ENCODE results near the gene FAM169A.
"Not testable (repeated sequence)": the region's sequence is repeated elsewhere in the genome, so short reads cannot be mapped to it uniquely, and the experiment has no call there.

Gene FAM169A

GRCh38 chr5:74865804-74866595 is at the start of gene FAM169A:
Gene FAM169A (minus strand): TSS chr5:74866387. CDS start chr5:74841676, 24,711 bp downstream.
- peak; percentile 35 for DNase-seq (ENCODE audit: low spot score)

DNA sequence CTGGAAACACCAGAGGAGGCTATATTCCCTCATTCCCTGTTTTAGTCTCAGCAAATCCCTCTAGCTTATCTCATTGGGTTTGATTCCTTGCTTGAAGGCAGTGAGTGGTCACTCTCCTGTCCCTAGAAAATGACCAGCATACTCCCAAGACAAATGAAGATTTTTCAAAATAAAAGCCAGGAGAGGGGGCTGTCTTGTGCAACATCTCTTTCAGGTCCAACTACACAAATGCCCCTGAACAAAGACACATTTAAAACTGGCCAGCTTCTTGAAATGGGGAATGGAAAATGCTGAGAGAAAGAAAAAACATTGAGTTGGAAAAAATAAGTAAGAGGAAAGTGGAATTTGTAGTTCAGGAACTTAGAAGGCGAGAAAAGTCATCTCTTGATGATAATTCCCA is 49.3 kb upstream of the FAM169A start:
- DNase-seq (ENCODE audit: low spot score), result no peak

DNA sequence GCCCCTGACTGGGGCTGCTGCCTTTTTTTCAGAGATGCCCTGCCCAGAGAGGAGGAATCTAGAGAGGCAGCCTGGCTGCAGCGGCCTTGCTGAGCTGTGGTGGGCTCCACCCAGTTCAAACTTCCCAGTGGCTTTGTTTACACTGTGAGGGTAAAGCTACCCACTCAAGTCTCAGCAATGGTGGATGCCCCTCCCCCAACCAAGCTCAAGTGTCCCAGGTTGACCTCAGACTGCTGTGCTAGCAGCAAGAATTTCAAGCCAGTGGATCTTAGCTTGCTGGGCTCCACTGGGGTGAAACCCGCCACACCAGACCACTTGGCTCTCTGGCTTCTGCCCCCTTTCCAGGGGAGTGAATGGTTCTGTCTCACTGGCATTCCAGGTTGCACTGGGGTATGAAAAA is 45.2 kb upstream of the FAM169A start:
- DNase-seq (ENCODE audit: low spot score), result not testable (repeated sequence)

- not testable (repeated sequence) for DNase-seq (ENCODE audit: low spot score)
These were observed 43.7 kb upstream of the FAM169A start for GRCh38 chr5:74909888-74910287.

DNA sequence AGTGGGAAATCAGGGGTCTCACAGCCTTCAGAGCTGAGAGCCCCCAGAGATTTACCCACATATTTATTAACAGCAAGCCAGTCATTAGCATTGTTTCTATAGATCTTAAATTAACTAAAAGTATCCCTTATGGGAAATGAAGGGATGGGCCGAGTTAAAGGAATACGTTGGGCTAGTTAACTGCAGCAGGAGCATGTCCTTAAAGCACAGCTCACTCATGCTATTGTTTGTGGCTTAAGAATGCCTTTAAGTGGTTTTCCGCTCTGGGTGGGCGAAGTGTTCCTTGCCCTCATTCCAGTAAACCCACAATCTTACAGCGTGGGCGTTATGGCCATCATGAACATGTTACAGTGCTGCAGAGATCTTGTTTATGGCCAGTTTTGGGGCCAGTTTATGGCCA is 42.0 kb upstream of the FAM169A start:
- DNase-seq (ENCODE audit: low spot score), result not testable (repeated sequence)

DNA sequence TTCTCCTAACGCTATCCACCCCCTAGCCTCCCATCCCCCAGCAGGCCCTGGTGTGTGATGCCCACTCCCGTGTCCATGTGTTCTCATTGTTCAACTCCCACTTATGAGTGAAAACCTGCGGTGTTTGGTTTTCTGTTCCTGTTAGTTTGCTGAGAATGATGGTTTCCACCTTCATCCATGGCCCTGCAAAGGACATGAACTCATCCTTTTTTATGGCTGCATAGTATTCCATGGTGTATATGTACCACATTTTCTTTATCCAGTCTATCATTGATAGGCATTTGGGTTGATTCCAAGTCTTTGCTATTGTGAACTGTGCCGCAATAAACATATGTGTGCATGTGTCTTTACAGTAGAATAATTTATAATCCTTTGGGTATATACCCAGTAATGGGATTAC is 38.5 kb upstream of the FAM169A start:
- DNase-seq (ENCODE audit: low spot score), result not testable (repeated sequence)

GRCh38 chr5:74903165-74903787 is 37.1 kb upstream of the FAM169A start:
- no peak for DNase-seq (ENCODE audit: low spot score)

DNA sequence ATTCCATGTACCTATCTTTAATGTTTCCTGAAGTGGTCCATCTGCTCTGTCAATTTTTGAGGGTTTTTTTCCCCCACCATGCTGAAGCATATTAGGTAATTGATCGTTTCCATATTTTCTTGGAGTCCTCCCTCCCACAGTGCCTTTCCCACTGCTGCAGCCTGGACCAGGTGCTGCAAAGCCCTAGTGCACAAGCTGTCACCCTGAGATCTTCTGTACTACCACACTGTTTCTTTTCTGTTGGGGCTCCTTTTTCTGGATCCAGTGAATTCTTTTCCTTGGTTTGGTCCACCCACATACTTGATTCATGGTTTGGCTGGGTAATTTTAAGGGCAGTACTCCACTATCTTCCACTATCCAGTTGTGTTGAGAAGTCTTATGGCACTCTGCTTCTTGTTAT is 30.9 kb upstream of the FAM169A start:
- DNase-seq (ENCODE audit: low spot score), result no peak

DNA sequence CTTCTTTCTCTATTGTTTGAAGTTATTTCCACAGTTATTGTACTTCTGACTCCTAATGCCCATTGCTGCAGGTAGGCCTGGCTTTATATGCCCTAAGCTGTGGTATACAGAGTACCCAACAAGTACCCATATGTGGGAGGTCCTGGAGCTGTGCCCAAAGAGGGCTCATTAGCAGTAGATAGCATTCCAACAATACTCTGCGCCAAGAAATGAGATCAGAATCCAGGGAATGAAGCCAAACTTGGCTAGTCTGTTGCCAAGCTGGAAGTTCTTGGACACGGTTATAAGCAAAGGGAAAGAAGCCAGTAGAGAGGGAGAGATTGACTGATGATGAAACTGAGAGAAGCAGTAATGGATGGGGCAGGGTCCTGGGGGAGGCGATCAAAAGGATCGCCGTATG is 29.7 kb upstream of the FAM169A start:
- no peak for DNase-seq (ENCODE audit: low spot score)

GRCh38 chr5:74894351-74894750 is 28.2 kb upstream of the FAM169A start:
- DNase-seq (ENCODE audit: low spot score), result no peak

DNA sequence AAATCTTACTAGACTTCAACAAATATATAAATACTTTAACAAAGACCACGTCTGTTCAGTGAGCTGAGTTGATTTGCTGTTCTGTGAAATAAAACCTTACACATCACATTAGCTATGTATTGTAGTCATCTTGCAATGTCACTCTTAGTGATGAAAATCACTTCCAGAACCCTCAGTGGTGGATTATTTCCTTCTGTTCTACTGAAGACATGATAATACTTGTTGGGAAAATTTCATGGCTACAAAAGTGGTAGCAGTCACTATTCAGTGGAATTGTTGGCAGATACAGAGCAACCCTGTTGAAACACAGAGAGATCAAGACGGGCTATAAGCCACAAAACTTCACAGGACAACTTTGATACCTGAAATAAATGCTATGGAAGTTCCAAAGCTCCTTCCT is 26.7 kb upstream of the FAM169A start:
- no peak for DNase-seq (ENCODE audit: low spot score)

DNA sequence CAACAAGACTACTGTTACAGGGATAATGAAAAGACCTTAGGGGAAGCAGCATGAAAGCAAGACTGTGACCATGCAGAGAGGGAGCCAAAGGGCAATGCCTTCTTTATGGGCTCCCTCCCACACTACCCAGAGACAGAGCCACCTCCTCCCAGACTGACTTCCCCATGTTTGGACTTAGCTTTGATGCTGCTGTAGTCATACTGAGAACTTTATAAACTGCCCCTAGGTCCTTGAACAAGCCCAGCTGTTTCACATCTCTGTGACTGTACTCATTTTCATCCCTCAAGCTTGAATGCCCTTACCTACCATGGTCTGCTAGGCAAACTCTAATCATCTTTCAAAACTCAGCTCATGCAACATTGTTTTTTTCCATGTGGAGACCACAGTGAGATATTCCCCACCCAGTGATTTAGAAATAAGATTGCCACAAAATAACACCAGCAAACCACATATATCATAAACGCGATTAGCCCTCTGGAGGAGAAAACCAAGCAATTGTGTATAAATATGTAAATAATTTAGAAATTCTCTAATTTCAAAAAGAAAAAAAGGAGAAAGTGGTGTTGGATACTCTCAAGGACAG is 23.4 kb upstream of the FAM169A start:
- no peak for DNase-seq (ENCODE audit: low spot score)

- no peak for DNase-seq (ENCODE audit: low spot score)
These were observed 21.9 kb upstream of the FAM169A start for GRCh38 chr5:74888117-74888516.

GRCh38 chr5:74885170-74885569 is 19.0 kb upstream of the FAM169A start:
- no peak for DNase-seq (ENCODE audit: low spot score)

GRCh38 chr5:74882379-74883134 is 16.4 kb upstream of the FAM169A start:
- not testable (repeated sequence) for DNase-seq (ENCODE audit: low spot score)

DNA sequence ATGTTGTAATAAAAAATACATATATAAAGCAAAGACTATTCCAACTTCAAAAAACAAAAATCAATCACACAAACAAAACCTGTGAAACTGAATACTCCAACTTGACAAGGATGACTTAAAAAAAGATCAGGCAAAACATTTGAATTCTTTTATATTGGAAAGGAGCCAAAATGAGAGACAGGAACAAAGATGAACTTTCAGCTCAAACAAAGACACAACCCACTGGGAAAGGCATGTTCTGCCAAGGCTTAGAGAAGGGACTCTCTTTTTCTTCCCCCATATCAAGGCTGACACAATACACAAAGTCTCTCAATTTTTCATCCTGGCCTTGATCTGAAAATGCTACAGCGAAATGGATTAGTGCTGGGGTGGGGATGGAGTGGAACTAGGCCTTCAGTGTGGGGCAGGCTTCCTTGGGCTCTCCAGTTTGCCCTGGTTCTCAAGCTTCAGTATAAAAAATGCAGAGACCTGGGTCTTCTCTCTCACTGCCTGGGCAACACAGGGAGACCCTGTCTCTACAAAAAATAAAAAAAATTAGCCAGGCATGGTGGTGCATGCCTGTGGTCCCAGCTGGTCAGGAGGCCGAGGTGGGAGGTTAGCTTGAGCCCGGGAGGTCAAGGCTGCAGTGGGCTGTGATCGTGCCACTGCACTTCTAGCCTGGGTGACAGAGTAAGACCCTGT is 11.6 kb upstream of the FAM169A start:
- no peak for DNase-seq (ENCODE audit: low spot score)

DNA sequence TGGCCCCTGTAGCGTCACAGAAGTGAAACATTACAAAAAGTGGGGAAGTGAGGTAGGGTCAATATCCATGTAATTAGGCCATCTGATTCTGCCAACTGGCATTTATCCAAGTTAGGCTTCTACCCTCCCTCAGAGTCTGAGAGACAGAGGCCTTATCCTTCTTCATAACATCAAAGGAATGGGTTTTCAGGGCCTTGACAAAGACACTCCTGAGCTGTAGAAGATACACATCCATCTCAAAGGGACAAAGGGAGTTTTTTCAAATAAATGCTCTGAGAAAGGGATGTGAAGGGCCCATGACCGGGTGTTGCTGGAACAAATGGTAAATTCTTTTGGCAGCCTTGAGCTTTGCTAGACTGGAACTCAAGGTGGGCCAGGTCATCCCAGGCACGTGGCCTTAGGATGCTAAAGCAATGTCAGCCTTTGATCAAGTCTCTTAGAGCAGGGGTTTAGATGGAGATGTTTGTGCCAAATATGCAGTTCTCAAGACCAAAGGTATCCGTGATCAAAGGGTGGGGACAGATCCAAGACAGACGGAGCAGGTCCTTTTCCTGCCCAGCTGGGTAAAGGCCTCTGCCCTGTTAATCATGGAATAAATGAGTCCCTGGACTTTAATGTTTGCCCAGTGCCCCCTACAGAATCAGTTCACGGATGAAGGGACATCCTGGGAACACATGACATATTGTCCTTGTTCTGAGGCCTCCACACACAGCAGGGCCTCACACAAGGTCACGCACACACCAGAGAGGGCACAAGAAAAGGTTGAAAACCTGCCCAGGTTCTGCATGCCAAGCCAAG is 10.0 kb upstream of the FAM169A start:
- no peak for DNase-seq (ENCODE audit: low spot score)

- no peak for DNase-seq (ENCODE audit: low spot score)
These were observed 7.5 kb upstream of the FAM169A start for GRCh38 chr5:74873525-74874249.

- no peak for DNase-seq (ENCODE audit: low spot score)
These were observed 4.3 kb upstream of the FAM169A start for GRCh38 chr5:74870299-74871067.

DNA sequence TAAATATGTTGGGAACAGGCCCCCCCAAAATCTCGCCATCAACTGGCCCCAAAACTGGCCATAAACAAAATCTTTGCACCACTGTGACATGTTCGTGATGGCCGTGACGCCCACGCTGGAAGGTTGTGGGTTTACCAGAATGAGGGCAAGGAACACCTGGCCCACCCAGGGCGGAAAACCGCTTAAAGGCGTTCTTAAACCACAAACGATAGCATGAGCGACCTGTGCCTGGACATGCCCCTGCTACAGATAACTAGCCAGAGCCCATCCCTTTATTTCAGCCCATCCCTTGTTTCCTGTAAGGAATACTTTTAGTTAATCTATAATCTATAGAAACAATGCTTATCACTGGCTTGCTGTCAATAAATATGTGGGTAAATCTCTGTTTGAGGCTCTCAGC is 3.2 kb upstream of the FAM169A start:
- DNase-seq (ENCODE audit: low spot score), result not testable (repeated sequence)

All from hepatic stellate cell (primary cell).